ENCODE measurements around the gene DLK2.

- TF ChIP-seq CTCF (IDR thresholded peaks at IDR 0.05; ENCODE audit: low read depth, low read length, poor library complexity, severe bottlenecking) = no peak
- TF ChIP-seq EZH2phosphoT487 (IDR thresholded peaks at IDR 0.05; ENCODE audit: borderline replicate concordance, low read length) = no peak
Observed at GRCh38 chr6:43481075-43481474, 25.7 kb upstream of the DLK2 start.
